ENCODE data around the gene PLCE1. TPM values are rescaled to one million over a fixed set of nuclear protein-coding genes. Genes with fewer than 3 reads are reported as not detected.

PLCE1 gene
- total and polyA plus RNA-seq, 4 experiments from 2014 or later, result 0.07 to 0.20 TPM; not detected in 2

- Histone ChIP-seq H3K27ac (ENCODE audit: low read depth, low read length) (no peak overlapping the region), H3K9me3 (ENCODE audit: control insufficient read depth in 1 of 2, low read length in 2 of 2) (no peaks in the 10 kb centered on the region), H3K36me3 (ENCODE audit: insufficient read depth, low read length) (no peaks in the 10 kb centered on the region), H3K4me3 (ENCODE audit: low read length in 2 of 2) (no peak overlapping the region), H3K27me3 (ENCODE audit: insufficient read depth, low read length) (no peaks in the 10 kb centered on the region), H3K4me1 (ENCODE audit: insufficient read depth, low read length) (no peaks in the 10 kb centered on the region)
- CTCF ChIA-PET (ENCODE audit: partially characterized antibody), result no interaction called here
- Mint-ChIP-seq H3K27ac (no peak overlapping the region), H3K27me3 (peaks cover 0 to 3% of the 10 kb centered on the region in 2 donors), H3K36me3 (peaks cover 0 to 4% of the 10 kb centered on the region in 2 donors), H3K4me1 (no peaks in the 10 kb centered on the region), H3K9me3 (peaks cover 0 to 5% (median under 1%) of the 10 kb centered on the region in 8 donors), H3K4me3 (no peak overlapping the region)
- DNase-seq, result no peak
- intact Hi-C loops (cut with micrococcal nuclease), result no loop called here
- POLR2A ChIA-PET (ENCODE audit: partially characterized antibody), result no interaction called here
Observed at GRCh38 chr10:93973748-93974445, 19.8 kb upstream of the PLCE1 start.

- Mint-ChIP-seq H3K36me3 (no peaks in the 10 kb centered on the region), H3K27ac (no peak overlapping the region), H3K4me3 (no peak overlapping the region), H3K9me3 (peaks cover 0 to 4% (median 0%) of the 10 kb centered on the region in 8 donors), H3K27me3 (peaks cover 0 to 7% of the 10 kb centered on the region in 2 donors), H3K4me1 (no peaks in the 10 kb centered on the region)
- no peak for DNase-seq
- Histone ChIP-seq H3K9me3 (ENCODE audit: control insufficient read depth in 1 of 2, low read length in 2 of 2) (no peaks in the 10 kb centered on the region), H3K4me3 (ENCODE audit: low read length in 2 of 2) (no peak overlapping the region), H3K27me3 (ENCODE audit: insufficient read depth, low read length) (no peaks in the 10 kb centered on the region), H3K36me3 (ENCODE audit: insufficient read depth, low read length) (no peaks in the 10 kb centered on the region), H3K4me1 (ENCODE audit: insufficient read depth, low read length) (no peaks in the 10 kb centered on the region), H3K27ac (ENCODE audit: low read depth, low read length) (no peak overlapping the region)
- POLR2A ChIA-PET (ENCODE audit: partially characterized antibody), result no interaction called here
- intact Hi-C loops (cut with micrococcal nuclease), result no loop called here
- CTCF ChIA-PET (ENCODE audit: partially characterized antibody), result interaction anchor here (1.0 kb wide), 1 partner anchor 10 kb away, joined by 3 read pairs; no protein-coding TSS in a partner anchor
Observed at GRCh38 chr10:93977442-93977841, 16.3 kb upstream of the PLCE1 start.

GRCh38 chr10:93980486-93980885 is 13.2 kb upstream of the PLCE1 start:
- Histone ChIP-seq H3K27me3 (ENCODE audit: insufficient read depth, low read length) (no peaks in the 10 kb centered on the region), H3K4me1 (ENCODE audit: insufficient read depth, low read length) (no peaks in the 10 kb centered on the region), H3K4me3 (ENCODE audit: low read length in 2 of 2) (no peak overlapping the region), H3K36me3 (ENCODE audit: insufficient read depth, low read length) (no peaks in the 10 kb centered on the region), H3K27ac (ENCODE audit: low read depth, low read length) (no peak overlapping the region), H3K9me3 (ENCODE audit: control insufficient read depth in 1 of 2, low read length in 2 of 2) (no peaks in the 10 kb centered on the region)
- H3K4me3 Mint-ChIP-seq, result no peak overlapping the region
- intact Hi-C loops (cut with micrococcal nuclease), result no loop called here
- H3K9me3 Mint-ChIP-seq, result no peaks in the 10 kb centered on the region
- CTCF ChIA-PET (ENCODE audit: partially characterized antibody), result no interaction called here
- no peaks in the 10 kb centered on the region for H3K4me1 Mint-ChIP-seq
- POLR2A ChIA-PET (ENCODE audit: partially characterized antibody), result no interaction called here
- no peaks in the 10 kb centered on the region for H3K36me3 Mint-ChIP-seq
- DNase-seq, result no peak
- no peak overlapping the region for H3K27ac Mint-ChIP-seq
- peaks cover 0 to 7% of the 10 kb centered on the region in 2 donors for H3K27me3 Mint-ChIP-seq

- peaks cover 0 to 6% (median 3%) of the 10 kb centered on the region in 8 donors for H3K9me3 Mint-ChIP-seq
- intact Hi-C loops (cut with micrococcal nuclease), result no loop called here
- peaks cover 49 to 52% of the 10 kb centered on the region in 2 donors for H3K27me3 Mint-ChIP-seq
- Histone ChIP-seq H3K36me3 (ENCODE audit: insufficient read depth, low read length) (no peaks in the 10 kb centered on the region), H3K9me3 (ENCODE audit: control insufficient read depth in 1 of 2, low read length in 2 of 2) (no peaks in the 10 kb centered on the region), H3K4me1 (ENCODE audit: insufficient read depth, low read length) (no peaks in the 10 kb centered on the region), H3K4me3 (ENCODE audit: low read length in 2 of 2) (no peak overlapping the region), H3K27me3 (ENCODE audit: insufficient read depth, low read length) (peaks cover 12% of the 10 kb centered on the region), H3K27ac (ENCODE audit: low read depth, low read length) (no peak overlapping the region)
- DNase-seq, result no peak
- H3K4me1 Mint-ChIP-seq, result peaks cover 0 to 7% (median 5%) of the 10 kb centered on the region in 4 donors
- H3K36me3 Mint-ChIP-seq, result peaks cover 0 to 4% of the 10 kb centered on the region in 2 donors
- H3K4me3 Mint-ChIP-seq, result no peak overlapping the region
- ChIA-PET CTCF (ENCODE audit: partially characterized antibody) (no interaction called here), POLR2A (ENCODE audit: partially characterized antibody) (no interaction called here)
- no peak overlapping the region for H3K27ac Mint-ChIP-seq
Observed at GRCh38 chr10:93991114-93991513, 2.6 kb upstream of the PLCE1 start.

GRCh38 chr10:93991596-93992284 is 2.0 kb upstream of the PLCE1 start:
- H3K27me3 Mint-ChIP-seq, result peaks cover 53 to 56% of the 10 kb centered on the region in 2 donors
- no peak for DNase-seq
- H3K36me3 Mint-ChIP-seq, result peaks cover 0 to 4% of the 10 kb centered on the region in 2 donors
- Histone ChIP-seq H3K9me3 (ENCODE audit: control insufficient read depth in 1 of 2, low read length in 2 of 2) (no peaks in the 10 kb centered on the region), H3K4me3 (ENCODE audit: low read length in 2 of 2) (no peak overlapping the region), H3K27me3 (ENCODE audit: insufficient read depth, low read length) (peaks cover 12% of the 10 kb centered on the region), H3K36me3 (ENCODE audit: insufficient read depth, low read length) (no peaks in the 10 kb centered on the region), H3K4me1 (ENCODE audit: insufficient read depth, low read length) (no peaks in the 10 kb centered on the region), H3K27ac (ENCODE audit: low read depth, low read length) (no peak overlapping the region)
- H3K4me1 Mint-ChIP-seq, result peaks cover 0 to 7% (median 5%) of the 10 kb centered on the region in 4 donors
- H3K27ac Mint-ChIP-seq, result no peak overlapping the region
- ChIA-PET CTCF (ENCODE audit: partially characterized antibody) (no interaction called here), POLR2A (ENCODE audit: partially characterized antibody) (no interaction called here)
- no peak overlapping the region for H3K4me3 Mint-ChIP-seq
- intact Hi-C loops (cut with micrococcal nuclease), result no loop called here
- peaks cover 0 to 6% (median 3%) of the 10 kb centered on the region in 8 donors for H3K9me3 Mint-ChIP-seq

- POLR2A ChIA-PET (ENCODE audit: partially characterized antibody), result no interaction called here
- peaks cover 50 to 56% of the 10 kb centered on the region in 2 donors for H3K27me3 Mint-ChIP-seq
- H3K27me3 ChIP-seq (ENCODE audit: insufficient read depth, low read length), result peaks cover 12% of the 10 kb centered on the region
Observed at GRCh38 chr10:93992400-93993030, 1.2 kb upstream of the PLCE1 start.

GRCh38 chr10:93993414-93993781 is 333 bp upstream of the PLCE1 start:
- H3K27ac Mint-ChIP-seq, result no peak overlapping the region
- no peak for DNase-seq
- Histone ChIP-seq H3K9me3 (ENCODE audit: control insufficient read depth in 1 of 2, low read length in 2 of 2) (no peaks in the 10 kb centered on the region), H3K4me3 (ENCODE audit: low read length in 2 of 2) (no peak overlapping the region), H3K27me3 (ENCODE audit: insufficient read depth, low read length) (peaks cover 12% of the 10 kb centered on the region), H3K27ac (ENCODE audit: low read depth, low read length) (no peak overlapping the region), H3K4me1 (ENCODE audit: insufficient read depth, low read length) (no peaks in the 10 kb centered on the region), H3K36me3 (ENCODE audit: insufficient read depth, low read length) (no peaks in the 10 kb centered on the region)
- peaks cover 0 to 7% (median 5%) of the 10 kb centered on the region in 4 donors for H3K4me1 Mint-ChIP-seq
- H3K36me3 Mint-ChIP-seq, result peaks cover 0 to 4% of the 10 kb centered on the region in 2 donors
- ChIA-PET POLR2A (ENCODE audit: partially characterized antibody) (no interaction called here), CTCF (ENCODE audit: partially characterized antibody) (no interaction called here)
- H3K27me3 Mint-ChIP-seq, result peaks cover 47 to 60% of the 10 kb centered on the region in 2 donors
- intact Hi-C loops (cut with micrococcal nuclease), result no loop called here
- peak overlapping the region in 3 of 8 donors; percentile 30 to 62 (median 47) for H3K4me3 Mint-ChIP-seq
- H3K9me3 Mint-ChIP-seq, result peaks cover 0 to 5% (median 2%) of the 10 kb centered on the region in 8 donors

More at GRCh38 chr10:93992400-93993030, 1.2 kb upstream of the PLCE1 start:
- Mint-ChIP-seq H3K4me3 (peak overlapping the region in 6 of 8 donors; percentile 2 to 58 (median 29)), H3K27ac (no peak overlapping the region), H3K9me3 (peaks cover 0 to 6% (median 2%) of the 10 kb centered on the region in 8 donors), H3K4me1 (peaks cover 0 to 7% (median 5%) of the 10 kb centered on the region in 4 donors), H3K36me3 (peaks cover 0 to 4% of the 10 kb centered on the region in 2 donors)
- Histone ChIP-seq H3K4me1 (ENCODE audit: insufficient read depth, low read length) (no peaks in the 10 kb centered on the region), H3K9me3 (ENCODE audit: control insufficient read depth in 1 of 2, low read length in 2 of 2) (no peaks in the 10 kb centered on the region), H3K4me3 (ENCODE audit: low read length in 2 of 2) (no peak overlapping the region), H3K27ac (ENCODE audit: low read depth, low read length) (no peak overlapping the region), H3K36me3 (ENCODE audit: insufficient read depth, low read length) (no peaks in the 10 kb centered on the region)
- intact Hi-C loops (cut with micrococcal nuclease), result no loop called here
- CTCF ChIA-PET (ENCODE audit: partially characterized antibody), result no interaction called here
- DNase-seq, result no peak
